Activated naive CD8-positive, alpha-beta T cell (primary cell): ENCODE data around the gene MKNK1.

Experiments used
- H3K27ac Mint-ChIP-seq: one replicate; pipeline ENCODE4 v1.8.0; 2021; ENCODE audit warnings: mixed read lengths
- H3K27me3 Mint-ChIP-seq: one replicate; pipeline ENCODE4 v1.8.0; 2021; ENCODE audit warnings: mixed read lengths
- H3K36me3 Mint-ChIP-seq: one replicate; pipeline ENCODE4 v1.8.0; 2021; ENCODE audit warnings: mixed read lengths
- H3K4me1 Mint-ChIP-seq: one replicate; pipeline ENCODE4 v1.8.0; 2021; ENCODE audit warnings: low read depth, mixed read lengths
- H3K4me3 Mint-ChIP-seq: one replicate; pipeline ENCODE4 v1.8.0; 2021; ENCODE audit warnings: mild to moderate bottlenecking, mixed read lengths
- H3K9me3 Mint-ChIP-seq: one replicate; pipeline ENCODE4 v1.8.0; 2021; ENCODE audit warnings: low read depth, mixed read lengths

Gene MKNK1

GRCh38 chr1:46523496-46524353 lies 80.3 kb downstream of the MKNK1 start:
- H3K4me3 Mint-ChIP-seq: no peak overlapping the region
- H3K9me3 Mint-ChIP-seq: no peaks in the 10 kb centered on the region
- H3K27ac Mint-ChIP-seq: no peak overlapping the region
- peaks cover 22% of the 10 kb centered on the region for H3K27me3 Mint-ChIP-seq
- peaks cover 3% of the 10 kb centered on the region for H3K4me1 Mint-ChIP-seq
- H3K36me3 Mint-ChIP-seq: no peaks in the 10 kb centered on the region

DNA sequence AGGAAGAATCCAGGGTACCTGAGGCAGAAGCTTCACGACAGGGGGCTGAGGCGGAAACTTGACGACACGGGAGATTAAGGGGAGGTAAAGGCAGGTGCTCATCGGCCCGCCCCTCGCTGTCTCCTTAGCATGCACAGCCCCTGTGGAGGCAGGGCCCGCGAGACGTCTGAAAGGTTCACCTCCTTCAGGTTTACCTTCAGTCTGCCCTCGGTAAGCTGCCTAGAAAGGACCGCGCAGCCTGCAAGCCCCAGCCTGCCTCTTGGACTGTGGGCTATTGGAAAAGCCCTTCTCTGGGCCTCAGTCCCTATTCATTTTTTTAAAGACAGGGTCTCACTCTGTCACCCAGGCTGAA lies 81.1 kb downstream of the MKNK1 start:
- no peak overlapping the region for H3K4me3 Mint-ChIP-seq
- H3K36me3 Mint-ChIP-seq: no peaks in the 10 kb centered on the region
- peaks cover 3% of the 10 kb centered on the region for H3K4me1 Mint-ChIP-seq
- H3K27ac Mint-ChIP-seq: no peak overlapping the region
- peaks cover 18% of the 10 kb centered on the region for H3K27me3 Mint-ChIP-seq
- no peaks in the 10 kb centered on the region for H3K9me3 Mint-ChIP-seq

DNA sequence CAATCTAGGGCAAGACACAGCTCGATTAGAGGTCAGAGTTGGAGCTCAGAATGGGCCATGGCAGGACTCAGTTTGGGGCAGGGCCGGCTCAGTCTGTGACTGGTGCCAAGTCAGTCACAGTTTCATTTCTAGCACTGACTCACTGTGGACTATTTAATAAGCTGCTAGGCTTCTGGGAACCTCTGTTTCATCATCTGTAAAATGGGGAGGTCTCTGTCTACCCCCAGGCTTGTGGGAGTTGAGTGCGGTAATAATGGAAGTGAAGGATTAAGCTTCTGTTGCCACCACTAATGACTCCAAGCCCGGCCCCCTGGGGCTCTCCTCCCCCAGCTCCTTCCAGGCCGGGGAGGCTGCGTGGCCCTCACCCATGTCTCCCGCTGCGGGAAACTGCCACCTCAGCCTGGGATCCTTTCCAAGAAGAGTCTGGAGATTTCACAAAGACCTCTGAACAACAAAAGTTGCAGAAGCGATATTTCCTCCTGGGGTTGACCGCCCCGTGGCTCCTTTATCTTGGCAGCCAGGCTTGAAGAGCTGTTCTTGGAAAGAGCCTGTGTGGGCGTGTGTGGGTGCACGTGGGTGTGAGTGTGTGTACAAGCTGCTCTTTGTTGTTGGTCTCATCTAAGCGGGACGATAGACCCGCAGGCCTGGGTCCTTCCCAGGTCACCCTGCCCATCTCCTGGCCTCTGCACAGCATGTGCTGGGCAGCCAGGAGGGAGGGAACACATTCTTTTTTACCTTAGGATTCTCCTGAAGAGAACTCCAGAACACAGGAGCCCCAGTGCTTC lies 81.7 kb downstream of the MKNK1 start:
- Mint-ChIP-seq H3K27ac (no peak overlapping the region), H3K9me3 (no peaks in the 10 kb centered on the region), H3K36me3 (no peaks in the 10 kb centered on the region), H3K27me3 (peaks cover 17% of the 10 kb centered on the region), H3K4me3 (no peak overlapping the region), H3K4me1 (peaks cover 3% of the 10 kb centered on the region)

- peaks cover 5% of the 10 kb centered on the region for H3K4me1 Mint-ChIP-seq
- H3K36me3 Mint-ChIP-seq: no peaks in the 10 kb centered on the region
- no peak overlapping the region for H3K27ac Mint-ChIP-seq
- H3K27me3 Mint-ChIP-seq: peaks cover 14% of the 10 kb centered on the region
- no peaks in the 10 kb centered on the region for H3K9me3 Mint-ChIP-seq
- no peak overlapping the region for H3K4me3 Mint-ChIP-seq
Measured at GRCh38 chr1:46521414-46521813, 82.7 kb downstream of the MKNK1 start.

DNA sequence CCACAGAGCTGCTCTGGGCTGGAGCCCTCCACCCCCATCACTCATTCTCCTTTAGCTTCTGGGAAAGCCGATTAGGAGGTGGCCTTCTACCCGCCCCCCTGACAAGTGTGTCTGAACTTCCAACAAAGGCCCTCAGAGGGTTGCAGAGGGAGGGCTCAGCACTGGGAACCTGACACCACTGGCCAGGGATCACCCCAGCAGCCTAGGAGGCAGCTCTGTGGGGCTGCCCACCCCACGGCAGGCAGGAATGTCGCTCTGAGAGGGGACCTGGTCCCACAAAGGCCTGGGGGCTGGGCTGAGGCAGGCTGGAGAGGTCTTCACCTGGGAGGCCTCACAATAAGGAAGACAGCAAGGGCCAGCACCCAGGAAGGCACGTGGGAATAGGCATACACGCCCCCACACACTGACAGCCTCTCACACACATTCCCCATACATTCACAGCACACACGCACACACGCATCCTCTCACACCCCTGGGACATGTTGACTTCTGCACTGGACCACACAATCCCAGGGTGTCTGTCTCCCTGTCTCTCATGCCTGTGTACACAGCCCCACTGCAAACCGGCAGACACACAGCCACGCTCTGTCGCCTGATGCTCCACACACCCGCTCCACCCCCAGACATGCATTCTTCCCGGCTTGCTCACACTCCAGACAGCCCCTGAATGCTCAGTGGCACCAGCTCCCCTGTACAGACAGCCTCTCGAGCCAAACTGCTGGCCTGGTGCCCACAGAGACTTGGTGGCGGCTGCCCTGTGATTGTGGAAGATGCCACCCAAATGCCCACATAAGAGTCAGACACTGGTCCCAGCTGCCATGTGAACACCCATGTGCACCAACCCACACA lies 83.8 kb downstream of the MKNK1 start:
- peaks cover 14% of the 10 kb centered on the region for H3K27me3 Mint-ChIP-seq
- H3K4me1 Mint-ChIP-seq: peaks cover 5% of the 10 kb centered on the region
- H3K27ac Mint-ChIP-seq: no peak overlapping the region
- H3K4me3 Mint-ChIP-seq: no peak overlapping the region
- H3K36me3 Mint-ChIP-seq: no peaks in the 10 kb centered on the region
- no peaks in the 10 kb centered on the region for H3K9me3 Mint-ChIP-seq

GRCh38 chr1:46519209-46519608 lies 84.9 kb downstream of the MKNK1 start:
- Mint-ChIP-seq H3K36me3 (no peaks in the 10 kb centered on the region), H3K4me1 (peaks cover 5% of the 10 kb centered on the region), H3K9me3 (no peaks in the 10 kb centered on the region), H3K27ac (no peak overlapping the region), H3K4me3 (no peak overlapping the region), H3K27me3 (peaks cover 12% of the 10 kb centered on the region)

- Mint-ChIP-seq H3K36me3 (no peaks in the 10 kb centered on the region), H3K4me1 (peaks cover 5% of the 10 kb centered on the region), H3K27ac (no peak overlapping the region), H3K9me3 (no peaks in the 10 kb centered on the region), H3K27me3 (peaks cover 15% of the 10 kb centered on the region), H3K4me3 (no peak overlapping the region)
Measured at GRCh38 chr1:46517932-46518498, 86.1 kb downstream of the MKNK1 start.

- H3K9me3 Mint-ChIP-seq: no peaks in the 10 kb centered on the region
- H3K4me1 Mint-ChIP-seq: peaks cover 5% of the 10 kb centered on the region
- no peak overlapping the region for H3K4me3 Mint-ChIP-seq
- peaks cover 20% of the 10 kb centered on the region for H3K27me3 Mint-ChIP-seq
- H3K27ac Mint-ChIP-seq: no peak overlapping the region
- no peaks in the 10 kb centered on the region for H3K36me3 Mint-ChIP-seq
Measured at GRCh38 chr1:46517010-46517600, 87.0 kb downstream of the MKNK1 start.

DNA sequence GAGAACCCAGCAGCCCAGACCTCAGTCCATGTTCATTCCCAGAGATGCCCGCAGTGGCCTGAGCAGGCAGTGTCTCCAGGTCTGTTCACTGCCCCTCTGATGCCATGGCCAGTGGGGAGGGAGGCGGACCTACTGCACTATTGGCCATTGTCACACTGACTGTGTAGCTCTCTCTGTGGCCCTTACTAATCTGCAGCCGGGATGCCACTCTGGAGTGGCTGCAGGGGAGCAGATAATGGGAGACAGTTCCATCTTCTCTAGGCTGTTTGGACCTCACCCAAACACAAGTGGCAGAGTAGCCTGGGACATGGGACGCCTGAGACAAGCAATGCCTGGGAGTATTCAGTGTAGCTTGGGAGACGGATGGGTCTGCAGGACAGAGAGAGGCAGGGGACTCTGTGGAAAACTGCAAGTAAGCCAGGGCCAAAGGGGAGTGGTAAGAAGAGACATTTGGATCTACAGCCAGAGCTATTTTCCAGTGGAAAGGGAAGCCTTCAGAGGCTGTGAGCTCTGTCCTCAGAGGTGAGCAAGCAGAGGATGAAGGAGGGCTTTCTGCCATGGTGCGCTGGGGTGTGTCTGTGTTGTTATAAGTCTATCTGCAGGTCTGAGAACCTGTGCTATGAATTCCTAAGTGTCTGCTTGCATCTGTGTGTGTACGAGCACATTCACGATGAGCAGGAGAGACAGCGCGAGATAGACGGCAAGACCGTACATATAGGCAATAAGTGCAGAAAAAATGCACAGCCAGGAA lies 87.7 kb downstream of the MKNK1 start:
- no peak overlapping the region for H3K4me3 Mint-ChIP-seq
- no peak overlapping the region for H3K27ac Mint-ChIP-seq
- H3K27me3 Mint-ChIP-seq: peaks cover 20% of the 10 kb centered on the region
- H3K9me3 Mint-ChIP-seq: no peaks in the 10 kb centered on the region
- H3K36me3 Mint-ChIP-seq: no peaks in the 10 kb centered on the region
- peaks cover 2% of the 10 kb centered on the region for H3K4me1 Mint-ChIP-seq

GRCh38 chr1:46515576-46515975 lies 88.5 kb downstream of the MKNK1 start:
- Mint-ChIP-seq H3K4me1 (peaks cover 2% of the 10 kb centered on the region), H3K27me3 (peaks cover 20% of the 10 kb centered on the region), H3K27ac (no peak overlapping the region), H3K36me3 (no peaks in the 10 kb centered on the region), H3K4me3 (no peak overlapping the region), H3K9me3 (no peaks in the 10 kb centered on the region)

DNA sequence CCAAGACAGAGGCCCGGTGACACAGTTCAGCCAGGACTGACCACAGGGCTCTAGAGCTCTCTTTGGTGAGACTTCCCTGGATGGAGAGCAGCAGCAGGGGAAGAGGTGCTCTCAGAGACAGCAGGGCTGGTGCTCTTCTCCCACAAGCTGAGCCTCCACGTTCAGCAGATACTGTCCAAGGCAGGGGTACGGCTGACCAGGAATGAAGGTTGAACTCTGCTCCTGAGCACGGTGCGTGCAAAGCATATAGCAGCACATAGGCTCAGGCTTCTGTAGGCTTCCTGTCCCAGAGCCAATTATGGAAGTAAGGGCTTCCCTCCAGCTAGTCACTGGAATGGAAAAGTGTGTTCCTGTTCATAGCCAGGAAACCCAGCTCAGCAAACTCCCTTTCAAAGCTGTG lies 90.5 kb downstream of the MKNK1 start:
- H3K9me3 Mint-ChIP-seq: no peaks in the 10 kb centered on the region
- H3K4me1 Mint-ChIP-seq: peaks cover 2% of the 10 kb centered on the region
- H3K4me3 Mint-ChIP-seq: no peak overlapping the region
- no peak overlapping the region for H3K27ac Mint-ChIP-seq
- peaks cover 20% of the 10 kb centered on the region for H3K27me3 Mint-ChIP-seq
- no peaks in the 10 kb centered on the region for H3K36me3 Mint-ChIP-seq

- no peaks in the 10 kb centered on the region for H3K9me3 Mint-ChIP-seq
- H3K36me3 Mint-ChIP-seq: no peaks in the 10 kb centered on the region
- peaks cover 15% of the 10 kb centered on the region for H3K27me3 Mint-ChIP-seq
- no peak overlapping the region for H3K27ac Mint-ChIP-seq
- H3K4me3 Mint-ChIP-seq: no peak overlapping the region
- peaks cover 2% of the 10 kb centered on the region for H3K4me1 Mint-ChIP-seq
Measured at GRCh38 chr1:46512792-46513190, 91.3 kb downstream of the MKNK1 start.

GRCh38 chr1:46512135-46512791 lies 91.8 kb downstream of the MKNK1 start:
- Mint-ChIP-seq H3K9me3 (no peaks in the 10 kb centered on the region), H3K36me3 (no peaks in the 10 kb centered on the region)

More at GRCh38 chr1:46512135-46512791, 91.8 kb downstream of the MKNK1 start:
- Mint-ChIP-seq H3K27ac (no peak overlapping the region), H3K4me3 (no peak overlapping the region), H3K27me3 (peaks cover 14% of the 10 kb centered on the region), H3K4me1 (peaks cover 2% of the 10 kb centered on the region)
